GM12872 (cell line): Measurements from ENCODE around the gene CATSPERZ.

Source experiments
- CTCF ChIP-seq: IDR thresholded peaks from 3 replicates; pipeline ENCODE4 v1.5.1; 2011; ENCODE audit warnings: low read depth, mild to moderate bottlenecking, low read length, moderate library complexity; ENCODE audit not compliant: insufficient read depth

Gene CATSPERZ

GRCh38 chr11:64327375-64327774, 27.2 kb downstream of the CATSPERZ start:
- no peak for TF ChIP-seq CTCF

GRCh38 chr11:64327993-64328392, 27.8 kb downstream of the CATSPERZ start:
- TF ChIP-seq CTCF, result no peak

- TF ChIP-seq CTCF, result no peak
Observed at GRCh38 chr11:64330888-64331287, 30.7 kb downstream of the CATSPERZ start.

- TF ChIP-seq CTCF, result peak; percentile 83
Observed at GRCh38 chr11:64331569-64332371, 31.6 kb downstream of the CATSPERZ start.

GRCh38 chr11:64333556-64333955, 33.4 kb downstream of the CATSPERZ start:
- no peak for TF ChIP-seq CTCF

GRCh38 chr11:64334764-64335735, 34.9 kb downstream of the CATSPERZ start:
- TF ChIP-seq CTCF, result no peak; the same call in 2 of the 3 replicates
